ENCODE measurements around the gene STRBP.

STRBP gene

GRCh38 chr9:123119566-123119965, 148.8 kb downstream of the STRBP start:
- no peak overlapping the region for H3K27ac ChIP-seq (ENCODE audit: low read depth, low read length)
- H3K9me3 ChIP-seq (ENCODE audit: control insufficient read depth, insufficient read depth, low read length) = no peaks in the 10 kb centered on the region
- no peaks in the 10 kb centered on the region for H3K9me2 ChIP-seq (replicated peaks; ENCODE audit: control insufficient read depth, low read length)
- no peaks in the 10 kb centered on the region for H4K20me1 ChIP-seq (ENCODE audit: control insufficient read depth, insufficient read depth, low read depth, low read length)
- peaks cover 98% of the 10 kb centered on the region for H3K36me3 ChIP-seq (ENCODE audit: control insufficient read depth, low read length)
- H3K4me3 ChIP-seq (ENCODE audit: low read length) = no peak overlapping the region
- no peaks in the 10 kb centered on the region; the same call in 1 of the 2 replicates for H3F3A ChIP-seq (ENCODE audit: control insufficient read depth, insufficient read depth)
- H3K27me3 ChIP-seq (ENCODE audit: control insufficient read depth, low read length) = no peaks in the 10 kb centered on the region
- TF ChIP-seq CTCF (IDR thresholded peaks at IDR 0.05; ENCODE audit: low read depth, low read length, poor library complexity, severe bottlenecking) = no peak
- TF ChIP-seq EZH2phosphoT487 (IDR thresholded peaks at IDR 0.05; ENCODE audit: borderline replicate concordance, low read length) = no peak
- H3K4me1 ChIP-seq (ENCODE audit: control insufficient read depth, low read length) = peaks cover 33% of the 10 kb centered on the region
- peak overlapping the region; percentile 11; the same call in 1 of the 2 replicates for H3K4me2 ChIP-seq (ENCODE audit: low read length)
- H3K79me2 ChIP-seq (ENCODE audit: control insufficient read depth, low read length) = peaks cover 2% of the 10 kb centered on the region; the same call in 1 of the 2 replicates

GRCh38 chr9:123116036-123116435, 152.3 kb downstream of the STRBP start:
- Histone ChIP-seq H3K4me1 (ENCODE audit: control insufficient read depth, low read length) (peaks cover 20% of the 10 kb centered on the region), H3K36me3 (ENCODE audit: control insufficient read depth, low read length) (peaks cover 94% of the 10 kb centered on the region), H3K9me3 (ENCODE audit: control insufficient read depth, insufficient read depth, low read length) (no peaks in the 10 kb centered on the region), H3K4me2 (ENCODE audit: low read length) (no peak overlapping the region), H3K79me2 (ENCODE audit: control insufficient read depth, low read length) (no peaks in the 10 kb centered on the region; the same call in 1 of the 2 replicates), H3K27ac (ENCODE audit: low read depth, low read length) (no peak overlapping the region), H4K20me1 (ENCODE audit: control insufficient read depth, insufficient read depth, low read depth, low read length) (no peaks in the 10 kb centered on the region), H3K9me2 (replicated peaks; ENCODE audit: control insufficient read depth, low read length) (no peaks in the 10 kb centered on the region), H3K27me3 (ENCODE audit: control insufficient read depth, low read length) (no peaks in the 10 kb centered on the region), H3K4me3 (ENCODE audit: low read length) (no peak overlapping the region), H3F3A (ENCODE audit: control insufficient read depth, insufficient read depth) (no peaks in the 10 kb centered on the region; the same call in 1 of the 2 replicates)
- no peak for TF ChIP-seq CTCF (IDR thresholded peaks at IDR 0.05; ENCODE audit: low read depth, low read length, poor library complexity, severe bottlenecking)
- TF ChIP-seq EZH2phosphoT487 (IDR thresholded peaks at IDR 0.05; ENCODE audit: borderline replicate concordance, low read length) = no peak

- peaks cover 95% of the 10 kb centered on the region for H3K36me3 ChIP-seq (ENCODE audit: control insufficient read depth, low read length)
- no peak overlapping the region for H3K27ac ChIP-seq (ENCODE audit: low read depth, low read length)
- peaks cover 13% of the 10 kb centered on the region for H3K4me1 ChIP-seq (ENCODE audit: control insufficient read depth, low read length)
- H3K27me3 ChIP-seq (ENCODE audit: control insufficient read depth, low read length) = no peaks in the 10 kb centered on the region
- H3K79me2 ChIP-seq (ENCODE audit: control insufficient read depth, low read length) = no peaks in the 10 kb centered on the region
- TF ChIP-seq EZH2phosphoT487 (IDR thresholded peaks at IDR 0.05; ENCODE audit: borderline replicate concordance, low read length) = no peak
- H3F3A ChIP-seq (ENCODE audit: control insufficient read depth, insufficient read depth) = no peaks in the 10 kb centered on the region; the same call in 1 of the 2 replicates
- no peaks in the 10 kb centered on the region for H3K9me3 ChIP-seq (ENCODE audit: control insufficient read depth, insufficient read depth, low read length)
- no peaks in the 10 kb centered on the region for H3K9me2 ChIP-seq (replicated peaks; ENCODE audit: control insufficient read depth, low read length)
- no peak overlapping the region for H3K4me3 ChIP-seq (ENCODE audit: low read length)
- no peaks in the 10 kb centered on the region for H4K20me1 ChIP-seq (ENCODE audit: control insufficient read depth, insufficient read depth, low read depth, low read length)
- H3K4me2 ChIP-seq (ENCODE audit: low read length) = no peak overlapping the region
These were observed 153.1 kb downstream of the STRBP start for GRCh38 chr9:123115146-123115913.

GRCh38 chr9:123113185-123113584, 155.2 kb downstream of the STRBP start:
- Histone ChIP-seq H3K27ac (ENCODE audit: low read depth, low read length) (no peak overlapping the region), H3K36me3 (ENCODE audit: control insufficient read depth, low read length) (peaks cover 96% of the 10 kb centered on the region), H3K27me3 (ENCODE audit: control insufficient read depth, low read length) (no peaks in the 10 kb centered on the region), H3K79me2 (ENCODE audit: control insufficient read depth, low read length) (no peaks in the 10 kb centered on the region), H3K9me2 (replicated peaks; ENCODE audit: control insufficient read depth, low read length) (no peaks in the 10 kb centered on the region), H3K4me3 (ENCODE audit: low read length) (no peak overlapping the region), H3K9me3 (ENCODE audit: control insufficient read depth, insufficient read depth, low read length) (no peaks in the 10 kb centered on the region), H4K20me1 (ENCODE audit: control insufficient read depth, insufficient read depth, low read depth, low read length) (no peaks in the 10 kb centered on the region), H3K4me2 (ENCODE audit: low read length) (no peak overlapping the region), H3F3A (ENCODE audit: control insufficient read depth, insufficient read depth) (no peaks in the 10 kb centered on the region; the same call in 1 of the 2 replicates), H3K4me1 (ENCODE audit: control insufficient read depth, low read length) (peaks cover 6% of the 10 kb centered on the region; the same call in 1 of the 2 replicates)
- no peak for TF ChIP-seq CTCF (IDR thresholded peaks at IDR 0.05; ENCODE audit: low read depth, low read length, poor library complexity, severe bottlenecking)
- TF ChIP-seq EZH2phosphoT487 (IDR thresholded peaks at IDR 0.05; ENCODE audit: borderline replicate concordance, low read length) = no peak

Data from DOHH2 (cell line).